Central memory CD4-positive, alpha-beta T cell (primary cell): ENCODE data around the gene KLK5.
"Not testable (repeated sequence)": the region's sequence is repeated elsewhere in the genome, so short reads cannot be mapped to it uniquely, and the experiment has no call there.

Source experiments
- DNase-seq: peaks from one replicate; pipeline ENCODE4 v3.0.0; 2022

The KLK5 gene

DNA sequence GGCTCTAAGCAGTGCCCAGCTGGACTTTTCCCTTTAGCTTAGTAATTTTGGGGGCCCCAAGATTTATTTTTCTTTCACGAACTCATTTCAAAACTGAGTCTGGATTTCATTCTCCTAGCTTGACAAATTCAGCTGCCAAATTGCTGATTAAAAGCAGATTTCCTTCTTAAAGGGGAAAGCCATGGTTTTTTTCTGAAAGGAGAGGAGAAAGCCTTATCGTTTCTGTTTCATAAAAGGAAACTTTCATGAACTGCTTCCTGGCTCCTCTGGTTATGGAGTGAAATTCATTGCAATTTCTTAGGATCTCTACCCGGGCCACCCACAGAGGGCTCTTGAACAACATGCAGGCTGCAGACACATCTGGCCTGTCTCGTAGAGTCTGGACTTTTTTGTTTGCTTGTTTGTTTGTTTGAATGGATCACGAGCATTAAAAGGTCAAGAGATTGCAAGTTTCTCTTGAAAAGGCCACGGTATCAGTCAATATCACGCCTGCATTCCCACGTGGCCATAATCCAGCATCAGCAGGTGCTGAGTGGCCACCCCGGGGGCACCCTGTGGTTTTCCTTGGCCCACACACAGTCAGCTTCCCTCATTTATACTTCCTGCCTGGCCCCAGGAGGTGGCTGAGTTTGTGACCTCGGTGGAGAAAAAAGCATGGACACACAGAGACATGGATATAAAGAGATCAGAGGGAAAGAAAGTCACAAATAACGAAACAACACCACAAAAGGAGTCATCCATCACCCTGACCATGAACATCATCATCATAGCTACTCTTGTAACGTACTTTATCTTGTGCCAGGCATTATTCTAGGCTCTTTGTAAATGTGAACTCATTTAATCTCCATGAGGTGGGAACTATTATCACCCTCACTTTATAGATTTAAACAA lies 31.2 kb downstream of the KLK5 start:
- no peak for DNase-seq

DNA sequence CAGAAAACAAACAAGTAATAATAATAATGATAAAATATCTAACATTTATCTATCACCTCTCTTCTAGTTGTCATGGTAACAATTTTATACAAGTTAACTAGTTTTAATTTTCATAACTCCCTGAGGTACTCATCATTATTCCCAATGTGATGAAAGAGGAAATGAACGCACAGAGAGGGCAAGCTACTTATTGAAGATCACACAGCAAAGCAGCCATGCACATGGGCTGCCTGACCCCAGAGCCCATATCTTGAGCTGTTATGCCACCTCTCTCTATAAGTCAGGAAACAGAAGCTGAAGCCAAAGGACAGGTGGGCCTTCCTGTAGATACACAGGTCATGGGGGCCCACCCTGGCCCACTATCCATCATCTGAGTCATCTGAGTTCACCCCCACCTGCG lies 36.8 kb downstream of the KLK5 start:
- DNase-seq: no peak

DNA sequence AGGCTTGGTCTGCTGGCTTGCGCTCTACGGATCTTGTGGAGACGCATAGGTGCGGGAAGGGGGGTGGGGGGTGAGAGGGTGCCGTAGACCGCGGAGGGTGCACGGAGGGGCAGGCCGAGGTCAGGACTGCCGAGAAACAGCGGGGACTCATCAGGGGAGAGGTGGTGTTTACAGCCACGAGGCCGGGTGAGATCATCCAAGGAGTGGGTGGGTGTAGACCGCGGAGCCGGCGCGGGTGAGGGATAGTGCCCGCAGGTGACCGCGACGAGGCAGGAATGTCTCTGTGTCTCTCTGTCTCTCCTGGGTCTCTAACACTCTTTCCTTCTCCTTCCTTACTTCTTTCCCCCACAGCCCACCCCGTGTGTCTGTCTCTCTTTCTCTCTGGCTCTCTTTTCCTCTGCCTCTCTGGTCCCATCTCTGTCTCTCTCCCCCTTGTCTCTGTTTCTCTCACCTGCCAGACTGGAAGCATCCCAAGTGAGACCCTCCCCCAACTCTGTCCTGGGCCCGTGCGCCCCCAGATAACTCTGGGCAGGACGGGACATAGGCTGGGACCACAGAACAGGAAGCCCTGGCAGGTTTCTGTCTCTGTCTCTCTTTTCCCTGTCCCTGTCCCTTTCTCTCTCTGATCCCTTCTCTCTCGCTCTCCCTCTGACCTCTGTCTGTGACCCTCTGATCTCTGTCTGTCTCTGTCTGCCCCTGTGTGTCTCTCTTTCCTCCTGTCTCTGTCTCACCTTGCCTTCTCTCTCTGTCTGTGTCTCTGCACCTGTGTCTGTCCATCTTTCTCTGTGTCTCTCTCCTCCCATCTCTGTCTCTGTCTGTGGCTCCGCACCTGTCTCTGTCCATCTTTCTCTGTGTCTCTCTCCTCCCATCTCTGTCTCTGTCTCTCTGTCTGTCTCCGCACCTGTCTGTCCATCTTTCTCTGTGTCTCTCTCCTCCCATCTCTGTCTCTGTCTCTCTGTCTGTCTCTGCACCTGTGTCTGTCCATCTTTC lies 39.8 kb downstream of the KLK5 start:
- no peak for DNase-seq

DNA sequence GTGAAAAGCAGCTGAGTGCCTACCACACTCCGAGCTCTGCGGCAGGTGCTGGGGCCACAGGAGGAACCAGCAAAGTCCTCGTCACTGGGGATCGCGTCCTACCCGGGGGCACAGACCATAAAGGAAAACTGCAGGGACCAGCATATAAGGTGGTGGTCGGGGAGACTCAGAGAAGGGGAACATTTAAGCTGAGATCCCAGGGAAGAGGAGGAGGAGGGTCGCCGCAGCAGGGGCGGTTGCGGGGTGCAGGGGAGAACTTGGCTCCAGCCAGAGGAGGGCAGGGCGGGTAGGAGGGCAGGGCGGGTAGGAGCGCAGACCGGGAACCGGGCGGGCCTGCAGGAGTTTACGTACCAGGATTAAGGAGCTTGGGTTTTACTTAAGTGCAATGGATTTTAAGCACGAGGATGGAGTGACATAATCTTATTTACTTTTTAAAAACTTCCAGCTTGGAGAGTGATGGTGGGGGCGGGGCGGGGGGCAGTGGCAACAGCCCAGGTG lies 40.7 kb downstream of the KLK5 start:
- no peak for DNase-seq

DNA sequence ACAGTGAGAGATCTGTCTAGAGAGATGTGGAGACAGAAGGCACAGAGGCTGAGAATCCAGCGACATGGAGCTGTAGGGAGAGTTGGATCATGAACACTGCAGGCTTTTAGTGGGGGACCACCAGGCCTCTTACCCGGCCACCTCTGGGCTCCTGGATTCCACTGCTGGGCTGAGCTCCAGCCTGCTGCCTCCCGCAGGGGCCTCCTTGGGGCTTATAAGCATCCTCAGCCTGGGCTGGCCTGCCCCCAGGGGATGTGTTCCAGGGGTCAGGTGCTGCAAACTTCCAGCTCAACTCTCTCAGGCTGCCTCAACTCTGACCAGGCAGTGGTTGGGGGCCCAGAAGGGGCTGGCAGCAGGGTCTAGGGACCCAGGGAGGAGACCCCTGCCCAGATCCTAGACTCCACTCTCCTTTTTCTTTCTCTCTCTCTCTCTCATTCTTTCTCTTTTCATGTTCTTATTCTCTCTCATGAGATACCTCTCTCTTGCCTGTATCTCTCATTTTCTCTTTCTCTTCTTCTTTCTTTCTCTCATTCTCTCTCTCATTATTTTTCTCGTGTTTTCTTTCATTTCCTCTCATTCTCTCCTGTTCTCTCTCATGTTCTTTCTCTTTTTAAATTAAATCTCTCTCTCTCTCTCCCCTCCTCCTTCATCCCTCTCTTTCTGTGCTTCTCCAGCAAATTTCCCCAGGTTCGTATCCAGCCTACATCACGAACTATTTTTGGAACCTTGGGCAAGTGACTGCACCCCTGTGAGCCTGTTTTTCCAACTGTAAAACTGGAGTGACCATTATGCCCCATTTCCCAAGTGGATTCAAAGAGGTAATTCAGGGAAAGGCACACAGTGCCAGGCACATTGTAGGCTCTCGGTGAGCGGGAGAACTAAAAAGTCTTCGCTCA lies 41.4 kb downstream of the KLK5 start, which contains the start of gene KLK4:
KLK4 (minus strand) TSS at position 190 of the 896 bp plus-strand sequence. CDS start 657 bp downstream, outside the sequence.
- no peak for DNase-seq

DNA sequence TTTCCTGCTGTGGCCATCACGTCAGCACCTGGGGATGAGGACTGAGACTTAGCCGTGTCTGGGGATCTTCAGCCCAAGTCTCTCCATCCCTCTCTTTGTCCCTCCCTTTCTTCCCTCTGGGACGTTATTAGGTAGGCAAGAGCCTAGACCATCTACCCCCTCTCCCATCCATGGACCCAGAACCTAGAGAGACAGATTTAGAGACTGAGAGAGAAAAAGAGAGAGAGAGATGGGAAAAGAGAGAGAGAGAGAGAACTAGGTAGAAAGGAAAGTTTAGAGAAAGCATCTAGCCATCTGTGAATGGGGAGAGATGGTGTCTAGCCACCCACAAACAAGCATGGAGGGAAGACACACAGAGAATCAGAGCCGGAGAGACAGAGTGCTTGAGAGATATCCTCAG lies 42.1 kb downstream of the KLK5 start:
- DNase-seq: no peak

DNA sequence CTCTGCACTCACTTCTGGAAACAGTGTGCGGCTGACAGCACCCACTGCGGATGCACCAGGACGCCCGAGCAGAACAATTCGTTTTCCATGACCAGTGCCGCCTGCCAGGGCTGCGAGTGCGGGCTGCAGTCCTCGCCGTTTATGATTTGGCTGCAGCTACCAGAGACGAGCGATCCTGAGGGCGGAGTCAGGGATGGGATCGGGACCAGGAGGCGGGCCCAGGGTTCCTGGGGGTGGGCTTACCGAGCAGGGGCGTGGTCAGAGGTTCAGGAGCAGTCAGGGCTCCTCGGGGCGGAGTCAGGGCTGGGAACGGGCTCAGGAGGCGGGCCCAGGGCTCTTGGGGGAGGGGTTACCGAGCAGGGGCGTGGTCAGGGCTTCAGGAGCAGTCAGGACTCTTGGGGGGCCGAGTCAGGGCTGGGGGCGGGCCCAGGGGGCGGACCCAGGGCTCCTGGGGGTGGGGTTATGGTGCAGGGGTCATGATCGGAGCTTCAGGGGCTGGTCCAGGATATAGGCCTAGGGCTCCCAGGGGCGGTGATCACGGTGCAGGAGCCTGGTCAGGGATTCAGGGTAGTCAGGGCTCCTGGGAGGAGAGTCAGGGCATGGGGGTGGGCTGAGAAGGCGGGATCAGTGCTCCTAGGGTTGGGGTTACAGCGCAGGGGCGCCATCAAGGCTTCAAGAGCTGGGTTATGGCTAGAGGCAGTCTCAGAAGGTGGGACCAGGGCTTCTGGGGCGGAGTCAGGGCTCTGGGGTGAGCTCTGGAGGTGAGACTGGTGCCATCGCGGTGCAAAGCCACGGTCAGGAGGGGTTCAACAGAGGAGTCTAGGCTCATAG lies 43.4 kb downstream of the KLK5 start:
- DNase-seq: no peak

DNA sequence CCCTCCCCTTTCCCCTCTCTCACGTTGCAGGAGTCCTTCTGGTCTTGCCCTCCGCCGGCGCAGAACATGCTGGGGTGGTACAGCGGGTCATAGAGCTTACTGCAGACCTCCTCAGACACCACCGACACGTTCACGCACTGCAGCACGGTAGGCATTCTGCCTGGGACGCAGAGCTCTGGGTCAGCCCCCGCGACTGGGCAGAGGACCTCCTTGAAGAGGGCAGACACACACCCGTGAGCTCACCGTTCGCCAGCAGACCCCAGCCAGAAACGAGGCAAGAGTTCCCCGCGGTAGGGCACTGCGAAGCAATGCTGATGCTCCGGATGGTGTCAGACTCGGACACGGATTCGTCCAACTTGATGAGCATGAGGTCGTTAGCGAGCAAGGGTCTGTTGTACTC lies 44.5 kb downstream of the KLK5 start:
- DNase-seq: no peak

DNA sequence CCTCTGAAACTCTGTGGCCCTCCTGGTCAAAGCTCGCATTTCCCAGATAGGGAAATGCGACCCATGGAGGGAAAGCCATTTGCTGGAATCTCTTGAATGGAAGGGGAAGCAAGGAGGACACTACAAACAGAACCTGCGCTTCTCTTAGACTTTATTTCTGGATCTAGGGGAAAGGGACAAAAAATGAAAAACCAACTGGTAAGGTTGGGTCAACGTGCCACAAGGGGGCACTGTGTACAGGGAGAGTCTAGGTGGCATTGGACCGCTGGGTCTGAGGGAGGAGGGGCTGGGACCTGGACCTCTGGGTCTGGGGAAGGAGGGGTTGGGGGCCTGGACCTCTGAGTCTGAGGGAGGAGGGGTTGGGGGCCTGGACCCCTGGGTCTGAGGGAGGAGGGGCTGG lies 46.6 kb downstream of the KLK5 start:
- no peak for DNase-seq

DNA sequence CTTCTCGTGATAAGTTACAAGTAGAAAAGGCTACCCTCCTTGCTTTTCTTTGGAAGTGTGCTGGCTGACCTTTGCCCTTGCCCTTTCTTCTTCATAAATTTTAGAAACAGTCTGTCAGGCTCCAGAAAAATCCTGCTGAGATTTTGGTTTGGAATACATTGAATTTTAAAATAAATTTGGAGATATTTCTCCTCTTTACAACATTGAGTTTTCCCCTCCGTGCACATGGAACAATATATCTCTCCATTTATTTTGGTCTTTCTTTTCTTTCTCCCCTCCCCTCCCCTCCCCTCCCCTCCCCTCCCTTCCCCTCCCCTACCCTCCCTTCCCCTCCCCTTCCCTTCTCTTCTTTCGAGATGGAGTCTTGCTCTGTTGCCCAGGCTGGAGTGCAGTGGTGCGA lies 50.2 kb downstream of the KLK5 start:
- DNase-seq: no peak

DNA sequence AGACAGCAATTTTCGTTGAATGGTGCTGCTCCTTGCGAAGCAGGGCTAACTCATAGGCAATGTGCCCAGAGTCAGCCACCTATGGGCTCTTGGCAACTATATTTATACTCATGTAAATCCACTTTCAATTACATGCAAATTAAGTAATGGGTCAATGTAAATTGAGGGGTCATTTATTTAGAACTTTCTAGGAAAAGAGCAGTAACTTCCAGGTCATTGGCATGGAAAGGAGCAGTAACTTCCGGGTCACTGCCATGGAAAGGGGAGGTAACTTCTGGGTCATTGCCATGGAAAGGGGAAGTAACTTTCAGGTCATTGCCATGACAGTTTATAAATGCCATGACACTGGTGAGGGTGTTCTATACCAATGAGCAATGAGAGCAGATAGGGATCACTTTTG lies 53.3 kb downstream of the KLK5 start:
- no peak for DNase-seq

DNA sequence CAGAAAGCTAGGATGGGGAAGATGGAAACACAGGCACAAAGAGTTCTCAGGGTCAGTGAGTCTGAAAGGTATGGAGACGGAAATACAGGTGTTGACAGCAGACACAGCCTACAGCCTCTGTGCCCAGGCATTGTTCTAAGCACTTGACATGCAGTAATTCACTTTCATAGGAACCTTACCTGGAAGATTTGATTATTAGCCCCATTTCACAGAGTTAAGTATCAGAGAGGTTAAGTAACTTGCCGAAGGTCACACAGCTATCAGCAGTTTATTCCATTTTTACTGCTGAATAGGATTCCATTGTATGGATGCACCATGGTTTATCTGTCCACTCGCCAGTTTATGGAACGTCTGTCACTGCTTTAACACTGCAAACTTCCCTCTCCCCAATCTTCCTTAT lies 54.8 kb downstream of the KLK5 start:
- DNase-seq: no peak

DNA sequence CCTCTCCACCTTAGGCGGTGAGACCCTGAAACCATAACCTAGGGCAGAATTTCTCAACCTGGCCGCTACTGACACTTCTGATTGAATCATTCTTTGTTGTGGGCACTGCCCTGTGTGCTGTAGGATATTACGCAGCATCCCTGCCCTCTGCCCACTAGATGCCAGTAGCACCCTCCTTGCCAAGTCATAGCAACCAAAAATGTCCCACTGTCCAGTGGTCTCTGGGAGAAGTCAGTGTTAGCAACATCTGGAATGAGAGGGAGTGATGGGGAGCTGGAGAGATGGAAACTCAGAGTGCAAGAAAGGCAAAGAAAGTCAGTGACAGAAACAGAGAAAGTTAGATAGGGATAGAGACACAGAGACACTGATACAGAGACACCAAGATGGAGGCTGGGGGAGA lies 55.2 kb downstream of the KLK5 start:
- DNase-seq: no peak

DNA sequence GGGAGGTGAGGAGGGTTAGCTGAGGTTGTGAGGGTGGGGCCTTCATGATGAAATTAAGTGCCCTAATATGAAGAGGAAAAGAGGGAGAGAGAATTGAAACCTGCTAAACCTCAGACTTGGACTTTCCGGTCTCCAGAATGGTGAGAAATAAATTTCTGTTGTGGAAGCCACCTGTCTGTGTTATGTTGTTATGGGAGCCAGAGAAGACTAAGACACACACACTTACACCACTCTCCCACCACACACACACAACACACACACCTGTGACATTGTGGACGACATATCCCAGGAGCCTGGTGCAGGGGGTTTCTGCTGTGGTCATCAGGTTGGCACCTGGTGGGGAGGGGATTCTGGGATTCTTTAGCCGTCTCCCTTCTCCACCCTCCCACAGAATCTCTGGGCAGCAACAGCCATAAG lies 55.6 kb downstream of the KLK5 start:
- no peak for DNase-seq

DNA sequence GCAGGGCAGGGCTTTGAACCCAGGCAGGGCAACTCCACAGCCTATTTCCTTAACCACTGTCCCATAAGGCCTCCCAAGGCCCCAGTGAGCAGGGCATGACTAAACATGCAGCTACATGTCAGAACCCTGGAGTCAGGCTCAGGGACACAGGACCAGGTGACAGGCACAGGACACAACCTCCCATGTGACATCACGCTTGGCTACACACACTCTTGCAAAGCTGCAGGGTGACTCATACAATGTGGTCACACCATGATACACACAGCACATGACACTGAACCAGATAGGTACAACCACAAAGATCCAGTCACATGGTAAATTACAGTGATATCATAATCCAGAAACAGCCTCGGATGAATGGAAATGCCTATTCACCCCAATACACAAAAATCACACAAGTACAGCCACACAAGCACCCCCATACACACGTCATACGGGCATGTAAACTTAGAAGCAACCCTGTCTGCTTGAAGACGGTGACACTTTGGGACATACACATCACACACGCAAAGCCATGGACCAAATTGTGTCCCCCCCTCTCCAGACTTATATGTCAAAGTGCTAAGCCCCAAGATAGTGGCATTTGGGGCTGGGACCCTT lies 56.1 kb downstream of the KLK5 start:
- DNase-seq: no peak

DNA sequence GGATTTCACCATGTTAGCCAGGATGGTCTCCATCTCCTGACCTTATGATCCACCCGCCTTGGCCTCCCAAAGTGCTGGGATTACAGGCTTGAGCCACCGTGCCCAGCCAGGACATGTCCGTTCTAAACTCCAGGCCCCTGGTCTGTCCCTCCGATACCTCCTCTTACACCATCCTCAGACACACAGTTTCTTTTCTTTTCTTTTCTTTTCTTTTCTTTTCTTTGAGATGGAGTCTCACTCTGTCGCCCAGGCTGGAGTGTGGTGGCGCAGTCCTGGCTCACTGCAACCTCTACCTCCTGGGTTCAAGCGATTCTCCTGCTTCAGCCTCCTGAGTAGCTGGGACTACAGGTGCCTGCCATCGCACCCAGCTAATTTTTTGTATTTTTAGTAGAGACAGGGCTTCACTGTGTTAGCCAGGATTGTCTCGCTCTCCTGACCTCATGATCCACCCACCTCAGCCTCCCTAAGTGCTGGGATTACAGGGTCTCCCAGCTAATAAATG lies 56.7 kb downstream of the KLK5 start:
- DNase-seq: not testable (repeated sequence)

DNA sequence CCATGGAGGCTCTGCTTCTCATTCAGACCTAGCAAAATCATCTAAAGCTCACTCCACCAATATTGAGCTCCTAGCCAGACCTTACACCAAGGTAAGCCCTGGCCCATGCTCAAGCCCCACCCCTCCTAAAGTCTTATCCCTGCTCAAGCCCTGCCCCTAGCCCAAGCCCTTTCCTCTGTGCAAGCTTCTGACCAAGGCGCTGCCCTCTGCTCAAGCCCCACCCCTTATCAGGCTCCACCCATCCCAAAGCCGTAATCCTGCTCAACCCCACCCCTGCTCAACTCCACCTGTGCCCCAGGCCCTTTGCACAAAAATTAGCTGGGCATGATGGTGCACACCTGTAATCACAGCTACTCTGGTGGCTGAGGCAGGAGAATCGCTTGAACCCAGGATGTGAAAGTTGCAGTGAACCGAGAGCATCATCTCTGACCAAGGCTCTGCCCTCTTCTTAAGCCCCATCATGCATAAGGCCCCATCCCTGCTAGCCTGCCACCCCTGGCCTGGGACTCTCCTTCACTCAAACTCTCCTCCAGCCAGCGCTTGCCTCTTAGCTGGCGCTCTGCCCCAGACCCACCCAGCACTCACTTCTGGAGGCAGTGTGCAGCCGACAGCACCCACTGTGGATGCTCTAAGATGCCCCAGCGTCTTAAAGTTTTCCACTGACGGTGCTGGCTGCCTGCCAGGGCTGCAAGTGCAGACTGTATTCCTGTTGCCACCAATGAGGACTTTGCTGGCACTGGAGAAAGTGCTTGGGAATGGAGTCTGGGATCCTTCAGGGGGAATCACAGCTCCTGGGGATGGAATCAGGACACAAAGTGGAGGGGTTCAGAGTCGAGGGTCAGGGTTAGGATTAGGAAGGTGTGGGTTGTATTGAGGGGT lies 58.1 kb downstream of the KLK5 start:
- no peak for DNase-seq
